ENCODE data around the gene ICE1.

Gene ICE1

GRCh38 chr5:5436203-5436760, 13.8 kb downstream of the ICE1 start:
- no peaks in the 10 kb centered on the region for H3K27me3 ChIP-seq (replicated peaks; ENCODE audit: control insufficient read depth, insufficient read depth, low read length)
- no peak for TF ChIP-seq CTCF (IDR thresholded peaks at IDR 0.05; ENCODE audit: insufficient read depth, low read length, poor library complexity, severe bottlenecking)
- DNase-seq (ENCODE audit: extremely low read depth, insufficient read length): no peak

GRCh38 chr5:5437227-5438172, 15.0 kb downstream of the ICE1 start:
- Histone ChIP-seq H3K36me3 (ENCODE audit: control insufficient read depth, insufficient read depth, low read length) (no peaks in the 10 kb centered on the region), H3K4me3 (replicated peaks; ENCODE audit: low read depth, low read length) (peak overlapping the region; percentile 25; the same call in 1 of the 2 replicates), H3K27me3 (replicated peaks; ENCODE audit: control insufficient read depth, insufficient read depth, low read length) (no peaks in the 10 kb centered on the region)
- no peak for DNase-seq (ENCODE audit: extremely low read depth, insufficient read length)
- no peak for TF ChIP-seq CTCF (IDR thresholded peaks at IDR 0.05; ENCODE audit: insufficient read depth, low read length, poor library complexity, severe bottlenecking)

More at GRCh38 chr5:5436203-5436760, 13.8 kb downstream of the ICE1 start:
- no peaks in the 10 kb centered on the region for H3K36me3 ChIP-seq (ENCODE audit: control insufficient read depth, insufficient read depth, low read length)
- no peak overlapping the region for H3K4me3 ChIP-seq (replicated peaks; ENCODE audit: low read depth, low read length)

GRCh38 chr5:5451863-5452262, 29.4 kb downstream of the ICE1 start:
- peaks cover 6% of the 10 kb centered on the region for H3K36me3 ChIP-seq (ENCODE audit: control insufficient read depth, insufficient read depth, low read length)
- no peak overlapping the region for H3K4me3 ChIP-seq (replicated peaks; ENCODE audit: low read depth, low read length)
- no peak for TF ChIP-seq CTCF (IDR thresholded peaks at IDR 0.05; ENCODE audit: insufficient read depth, low read length, poor library complexity, severe bottlenecking)
- H3K27me3 ChIP-seq (replicated peaks; ENCODE audit: control insufficient read depth, insufficient read depth, low read length): no peaks in the 10 kb centered on the region
- DNase-seq (ENCODE audit: extremely low read depth, insufficient read length): no peak

DNA sequence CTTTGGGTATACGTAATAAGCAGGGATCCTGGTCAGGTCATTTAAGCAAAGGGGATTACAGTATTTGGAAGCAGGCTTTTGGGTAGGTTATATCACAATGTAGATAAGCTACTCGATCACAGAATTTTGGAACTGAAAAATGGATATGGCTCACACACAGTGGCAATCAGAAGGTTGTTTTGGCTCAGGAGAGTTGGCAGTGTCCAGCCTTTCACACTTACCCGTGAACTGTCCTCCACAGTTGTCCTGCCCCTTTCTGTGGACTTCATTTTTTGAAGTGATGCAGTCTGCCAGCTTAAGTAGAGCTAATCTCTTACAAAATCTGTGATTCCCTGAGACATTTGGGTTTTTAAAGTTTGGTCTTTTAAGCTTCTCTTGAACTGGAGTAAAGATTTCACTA, 30.7 kb downstream of the ICE1 start:
- no peak for DNase-seq (ENCODE audit: extremely low read depth, insufficient read length)
- TF ChIP-seq CTCF (IDR thresholded peaks at IDR 0.05; ENCODE audit: insufficient read depth, low read length, poor library complexity, severe bottlenecking): no peak
- Histone ChIP-seq H3K36me3 (ENCODE audit: control insufficient read depth, insufficient read depth, low read length) (peaks cover 6% of the 10 kb centered on the region), H3K4me3 (replicated peaks; ENCODE audit: low read depth, low read length) (no peak overlapping the region), H3K27me3 (replicated peaks; ENCODE audit: control insufficient read depth, insufficient read depth, low read length) (no peaks in the 10 kb centered on the region)

DNA sequence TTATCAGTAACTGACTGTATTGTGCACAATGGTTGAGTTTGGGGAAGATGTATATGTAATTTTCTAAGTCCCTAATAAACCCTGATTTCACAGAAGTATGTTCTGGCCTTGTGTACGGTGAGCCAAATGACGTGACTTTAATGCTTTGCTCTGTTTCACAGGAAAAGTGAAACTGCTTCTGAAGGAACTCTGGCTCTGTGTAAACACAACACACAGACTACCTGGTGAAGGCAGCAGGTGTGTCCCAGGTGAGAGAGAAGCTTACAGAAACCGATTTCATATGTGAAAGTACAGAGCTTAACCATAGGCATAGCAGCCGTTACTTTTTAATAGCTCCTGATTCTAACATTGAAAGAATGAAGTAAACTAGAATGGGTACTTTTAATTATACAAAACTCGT, 31.9 kb downstream of the ICE1 start:
- no peak for DNase-seq (ENCODE audit: extremely low read depth, insufficient read length)
- peaks cover 11% of the 10 kb centered on the region for H3K36me3 ChIP-seq (ENCODE audit: control insufficient read depth, insufficient read depth, low read length)

More for the DNA sequence above, 31.9 kb downstream of the ICE1 start:
- no peak for TF ChIP-seq CTCF (IDR thresholded peaks at IDR 0.05; ENCODE audit: insufficient read depth, low read length, poor library complexity, severe bottlenecking)
- Histone ChIP-seq H3K4me3 (replicated peaks; ENCODE audit: low read depth, low read length) (no peak overlapping the region), H3K27me3 (replicated peaks; ENCODE audit: control insufficient read depth, insufficient read depth, low read length) (no peaks in the 10 kb centered on the region)

All from GM06990 (cell line).